NCI-H2227 (cell line): ENCODE data around the gene RBMS3.
"Not testable (repeated sequence)": the region's sequence is repeated elsewhere in the genome, so short reads cannot be mapped to it uniquely, and the experiment has no call there.

Source experiments
- DNase-seq: peaks from one replicate; lab custom pipeline; 2025; ENCODE audit not compliant: unreplicated experiment; lab: John Stamatoyannopoulos, UW

RBMS3 gene

GRCh38 chr3:29515451-29515850 lies 234.6 kb downstream of the RBMS3 start:
- DNase-seq, result no peak

- DNase-seq, result no peak
These were observed 235.3 kb downstream of the RBMS3 start for GRCh38 chr3:29516164-29516563.

- DNase-seq, result peak; percentile 1
These were observed 239.9 kb downstream of the RBMS3 start for GRCh38 chr3:29520764-29521163.

GRCh38 chr3:29521293-29521692 lies 240.4 kb downstream of the RBMS3 start:
- no peak for DNase-seq

GRCh38 chr3:29521751-29522150 lies 240.9 kb downstream of the RBMS3 start:
- DNase-seq, result no peak

- DNase-seq, result not testable (repeated sequence)
These were observed 243.6 kb downstream of the RBMS3 start for GRCh38 chr3:29524433-29524832.

GRCh38 chr3:29525254-29525881 lies 244.5 kb downstream of the RBMS3 start:
- DNase-seq, result peak; percentile 89

- no peak for DNase-seq
These were observed 246.4 kb downstream of the RBMS3 start for GRCh38 chr3:29527246-29527645.

GRCh38 chr3:29531644-29532043 lies 250.8 kb downstream of the RBMS3 start:
- DNase-seq, result no peak

- no peak for DNase-seq
These were observed 251.6 kb downstream of the RBMS3 start for GRCh38 chr3:29532473-29532872.

GRCh38 chr3:29534006-29534405 lies 253.1 kb downstream of the RBMS3 start:
- no peak for DNase-seq

- no peak for DNase-seq
These were observed 255.3 kb downstream of the RBMS3 start for GRCh38 chr3:29536016-29536758.

GRCh38 chr3:29537889-29538609 lies 257.2 kb downstream of the RBMS3 start:
- DNase-seq, result no peak

GRCh38 chr3:29538610-29538958 lies 257.7 kb downstream of the RBMS3 start:
- DNase-seq, result no peak

- no peak for DNase-seq
These were observed 259.7 kb downstream of the RBMS3 start for GRCh38 chr3:29540544-29540943.

- no peak for DNase-seq
These were observed 264.0 kb downstream of the RBMS3 start for GRCh38 chr3:29544701-29545363.

GRCh38 chr3:29545615-29546014 lies 264.7 kb downstream of the RBMS3 start:
- DNase-seq, result no peak

GRCh38 chr3:29552051-29552450 lies 271.2 kb downstream of the RBMS3 start:
- DNase-seq, result no peak

- DNase-seq, result no peak
These were observed 273.7 kb downstream of the RBMS3 start for GRCh38 chr3:29554566-29554965.

- no peak for DNase-seq
These were observed 274.7 kb downstream of the RBMS3 start for GRCh38 chr3:29555590-29555989.

- no peak for DNase-seq
These were observed 276.3 kb downstream of the RBMS3 start for GRCh38 chr3:29557186-29557585.

GRCh38 chr3:29557825-29558224 lies 277.0 kb downstream of the RBMS3 start:
- no peak for DNase-seq
